ENCODE data around the gene RTTN.

DNA sequence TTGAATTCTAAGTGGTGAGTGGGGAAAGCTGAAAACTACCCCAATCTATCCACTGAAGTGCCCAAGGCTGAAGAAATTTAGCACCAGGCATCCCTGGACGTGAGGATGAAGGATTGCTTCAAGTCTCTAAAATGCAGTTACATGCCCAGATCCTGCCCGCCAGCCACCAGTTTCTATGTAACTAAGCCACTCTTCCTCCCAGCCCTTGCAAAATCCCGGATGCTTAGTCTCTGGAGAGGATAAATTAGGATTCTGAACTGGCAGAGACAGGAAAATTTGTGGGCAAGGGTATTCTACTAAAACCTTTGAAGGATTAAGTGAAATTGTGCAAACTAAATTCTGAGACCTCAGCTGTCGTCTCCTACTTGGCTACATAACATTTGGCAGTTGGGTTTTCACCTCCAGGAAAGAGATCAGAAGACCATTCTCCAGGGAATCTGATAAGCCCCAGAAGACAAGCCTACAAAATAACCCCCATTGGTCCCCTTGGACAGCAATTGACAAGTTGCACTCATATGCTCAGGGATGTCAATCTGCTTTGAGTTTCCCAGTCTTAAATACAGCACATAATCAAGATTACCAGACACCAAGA is 163.9 kb downstream of the RTTN start:
- TF ChIP-seq, protein P1, sequence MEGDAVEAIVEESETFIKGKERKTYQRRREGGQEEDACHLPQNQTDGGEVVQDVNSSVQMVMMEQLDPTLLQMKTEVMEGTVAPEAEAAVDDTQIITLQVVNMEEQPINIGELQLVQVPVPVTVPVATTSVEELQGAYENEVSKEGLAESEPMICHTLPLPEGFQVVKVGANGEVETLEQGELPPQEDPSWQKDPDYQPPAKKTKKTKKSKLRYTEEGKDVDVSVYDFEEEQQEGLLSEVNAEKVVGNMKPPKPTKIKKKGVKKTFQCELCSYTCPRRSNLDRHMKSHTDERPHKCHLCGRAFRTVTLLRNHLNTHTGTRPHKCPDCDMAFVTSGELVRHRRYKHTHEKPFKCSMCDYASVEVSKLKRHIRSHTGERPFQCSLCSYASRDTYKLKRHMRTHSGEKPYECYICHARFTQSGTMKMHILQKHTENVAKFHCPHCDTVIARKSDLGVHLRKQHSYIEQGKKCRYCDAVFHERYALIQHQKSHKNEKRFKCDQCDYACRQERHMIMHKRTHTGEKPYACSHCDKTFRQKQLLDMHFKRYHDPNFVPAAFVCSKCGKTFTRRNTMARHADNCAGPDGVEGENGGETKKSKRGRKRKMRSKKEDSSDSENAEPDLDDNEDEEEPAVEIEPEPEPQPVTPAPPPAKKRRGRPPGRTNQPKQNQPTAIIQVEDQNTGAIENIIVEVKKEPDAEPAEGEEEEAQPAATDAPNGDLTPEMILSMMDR (IDR thresholded peaks at IDR 0.05; ENCODE audit: low read depth, low read length, missing input control) = no peak
- TF ChIP-seq SP1 (IDR thresholded peaks at IDR 0.05) = no peak
- TF ChIP-seq, protein P2, sequence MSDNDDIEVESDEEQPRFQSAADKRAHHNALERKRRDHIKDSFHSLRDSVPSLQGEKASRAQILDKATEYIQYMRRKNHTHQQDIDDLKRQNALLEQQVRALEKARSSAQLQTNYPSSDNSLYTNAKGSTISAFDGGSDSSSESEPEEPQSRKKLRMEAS (IDR thresholded peaks at IDR 0.05) = no peak
- TF ChIP-seq, protein P3, sequence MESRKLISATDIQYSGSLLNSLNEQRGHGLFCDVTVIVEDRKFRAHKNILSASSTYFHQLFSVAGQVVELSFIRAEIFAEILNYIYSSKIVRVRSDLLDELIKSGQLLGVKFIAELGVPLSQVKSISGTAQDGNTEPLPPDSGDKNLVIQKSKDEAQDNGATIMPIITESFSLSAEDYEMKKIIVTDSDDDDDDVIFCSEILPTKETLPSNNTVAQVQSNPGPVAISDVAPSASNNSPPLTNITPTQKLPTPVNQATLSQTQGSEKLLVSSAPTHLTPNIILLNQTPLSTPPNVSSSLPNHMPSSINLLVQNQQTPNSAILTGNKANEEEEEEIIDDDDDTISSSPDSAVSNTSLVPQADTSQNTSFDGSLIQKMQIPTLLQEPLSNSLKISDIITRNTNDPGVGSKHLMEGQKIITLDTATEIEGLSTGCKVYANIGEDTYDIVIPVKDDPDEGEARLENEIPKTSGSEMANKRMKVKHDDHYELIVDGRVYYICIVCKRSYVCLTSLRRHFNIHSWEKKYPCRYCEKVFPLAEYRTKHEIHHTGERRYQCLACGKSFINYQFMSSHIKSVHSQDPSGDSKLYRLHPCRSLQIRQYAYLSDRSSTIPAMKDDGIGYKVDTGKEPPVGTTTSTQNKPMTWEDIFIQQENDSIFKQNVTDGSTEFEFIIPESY (IDR thresholded peaks at IDR 0.05) = no peak
- no peak for TF ChIP-seq YY1 (IDR thresholded peaks at IDR 0.05)
- no peak for TF ChIP-seq EGR1 (IDR thresholded peaks at IDR 0.05; ENCODE audit: low read depth in 2 of 2)
